HG02623 (cell line): ENCODE measurements around the gene PSIP1.
A peak's percentile ranks its signal among the peaks of the same experiment; 100 is the strongest.
"Not testable (repeated sequence)": the region's sequence is repeated elsewhere in the genome, so short reads cannot be mapped to it uniquely, and the experiment has no call there.

Experiments
- ATAC-seq: cut with Tn5 transposase; IDR thresholded peaks from one replicate; pipeline ENCODE4 v1.9.1; 2021; ENCODE audit warnings: moderate library complexity; ENCODE audit not compliant: unreplicated experiment

PSIP1 gene

DNA sequence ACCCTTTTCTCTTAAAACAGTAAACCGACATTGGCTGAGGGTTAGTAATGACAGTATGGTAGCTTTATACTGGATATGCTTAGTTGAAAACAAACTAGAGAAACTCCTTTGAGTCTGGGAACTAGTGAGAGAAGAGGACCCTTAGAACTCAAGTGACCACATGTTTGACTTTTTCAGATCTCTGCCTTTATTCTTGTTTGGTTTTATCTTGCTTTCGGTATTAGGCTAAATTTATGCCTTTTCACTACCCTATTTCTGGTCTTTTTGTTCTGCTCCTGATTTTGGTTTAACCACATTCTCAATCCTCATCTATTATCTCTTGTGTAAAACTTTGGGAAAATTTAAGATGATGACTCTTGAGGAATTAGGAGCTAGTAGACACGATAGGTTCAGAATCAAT lies 77.1 kb downstream of the PSIP1 start:
- ATAC-seq, result no peak

DNA sequence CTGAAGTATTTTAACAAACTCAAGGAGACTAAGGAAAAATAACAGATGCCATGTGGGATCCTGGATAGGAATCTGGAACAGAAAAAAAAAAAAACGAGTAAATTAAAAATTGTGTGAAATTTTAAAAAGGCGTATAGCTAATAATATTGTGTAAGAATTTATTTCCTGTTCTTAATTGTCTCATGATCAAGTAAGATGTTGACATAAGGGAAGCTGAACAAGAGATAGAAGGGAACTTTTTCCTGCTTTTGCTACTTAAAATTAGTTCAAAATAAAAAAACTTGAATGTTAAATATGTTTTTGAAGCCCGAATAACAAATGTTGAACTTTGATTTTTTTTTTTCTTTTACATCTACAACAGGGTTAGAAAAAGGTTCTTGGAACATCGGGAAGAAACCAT lies 77.6 kb downstream of the PSIP1 start:
- no peak for ATAC-seq

DNA sequence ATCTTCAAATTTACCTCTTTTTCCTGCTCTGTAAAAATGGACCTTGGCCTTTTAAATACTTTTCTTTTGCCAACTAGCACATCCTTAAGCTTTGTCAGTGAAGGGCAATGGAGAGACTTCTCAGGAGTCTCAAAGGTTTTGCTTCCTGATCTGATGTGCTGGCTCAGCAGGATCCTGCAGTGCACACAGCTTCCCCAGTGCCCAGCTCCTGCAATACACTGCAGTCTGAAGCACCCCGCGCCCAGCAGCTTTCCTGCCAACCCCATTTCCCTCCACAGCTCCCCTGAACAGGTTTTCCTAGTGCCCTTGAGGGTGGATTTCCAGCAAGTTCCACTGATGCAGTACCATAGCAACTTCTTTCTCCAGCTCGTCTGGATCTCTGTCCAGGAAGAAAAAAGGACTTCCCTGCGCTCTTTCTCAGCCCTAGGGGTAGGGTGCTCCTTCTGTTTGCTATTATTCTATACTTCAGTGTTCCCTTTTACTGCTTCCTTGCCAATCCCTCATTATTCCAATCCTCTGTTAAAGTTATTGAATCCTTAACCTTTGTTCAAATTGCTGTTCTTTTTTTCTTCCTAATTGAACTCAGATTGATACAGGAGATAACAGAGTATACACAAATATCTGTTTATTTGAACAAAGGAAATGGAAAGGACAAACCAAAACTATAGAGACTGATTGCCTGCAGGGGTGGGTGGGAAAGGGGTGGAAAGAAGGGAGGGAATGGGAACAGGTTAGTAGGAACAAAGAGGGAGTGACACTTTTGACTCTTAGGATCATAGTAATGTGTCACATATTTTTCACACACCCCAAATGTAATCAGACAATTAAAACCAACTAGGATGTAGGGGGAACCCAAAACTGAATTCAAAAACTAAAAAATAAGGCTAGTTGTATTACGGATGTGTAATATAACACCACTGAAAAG lies 79.6 kb downstream of the PSIP1 start:
- no peak for ATAC-seq

DNA sequence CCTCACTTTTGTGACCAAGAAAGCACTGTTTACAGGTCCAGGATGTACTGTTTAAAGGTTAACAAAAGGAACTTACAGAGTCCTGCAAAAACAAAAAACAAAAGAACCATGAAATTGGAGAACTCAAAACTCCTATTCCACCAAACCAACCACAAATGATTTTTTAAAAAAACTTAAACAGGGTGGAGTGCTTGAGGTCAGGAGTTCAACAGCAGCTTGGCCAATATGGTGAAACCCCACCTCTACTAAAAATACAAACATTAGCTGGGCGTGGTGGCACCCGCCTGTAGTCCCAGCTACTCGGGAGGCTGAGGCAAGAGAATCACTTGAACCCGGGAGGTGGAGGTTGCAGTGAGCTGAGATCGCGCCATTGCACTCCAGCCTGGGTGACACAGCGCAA lies 83.1 kb downstream of the PSIP1 start:
- not testable (repeated sequence) for ATAC-seq

DNA sequence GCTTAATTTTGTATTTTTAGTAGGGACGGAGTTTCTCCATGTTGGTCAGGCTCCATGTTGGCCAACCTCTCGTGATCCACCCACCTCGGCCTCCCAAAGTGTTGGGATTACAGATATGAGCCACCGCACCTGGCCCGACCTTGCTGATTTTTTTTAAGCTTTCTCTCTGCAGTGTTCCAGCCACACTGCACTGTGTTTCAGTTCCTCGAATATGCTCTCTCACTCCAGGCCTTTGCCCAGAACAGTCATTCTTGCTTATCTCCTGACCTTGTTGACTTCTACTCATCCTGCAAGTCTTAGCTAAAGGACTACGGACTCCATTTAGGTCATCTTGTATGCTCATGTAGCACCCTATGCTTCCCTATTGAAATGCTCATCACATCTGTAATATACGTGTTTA lies 84.8 kb downstream of the PSIP1 start:
- peak; percentile 41 for ATAC-seq

DNA sequence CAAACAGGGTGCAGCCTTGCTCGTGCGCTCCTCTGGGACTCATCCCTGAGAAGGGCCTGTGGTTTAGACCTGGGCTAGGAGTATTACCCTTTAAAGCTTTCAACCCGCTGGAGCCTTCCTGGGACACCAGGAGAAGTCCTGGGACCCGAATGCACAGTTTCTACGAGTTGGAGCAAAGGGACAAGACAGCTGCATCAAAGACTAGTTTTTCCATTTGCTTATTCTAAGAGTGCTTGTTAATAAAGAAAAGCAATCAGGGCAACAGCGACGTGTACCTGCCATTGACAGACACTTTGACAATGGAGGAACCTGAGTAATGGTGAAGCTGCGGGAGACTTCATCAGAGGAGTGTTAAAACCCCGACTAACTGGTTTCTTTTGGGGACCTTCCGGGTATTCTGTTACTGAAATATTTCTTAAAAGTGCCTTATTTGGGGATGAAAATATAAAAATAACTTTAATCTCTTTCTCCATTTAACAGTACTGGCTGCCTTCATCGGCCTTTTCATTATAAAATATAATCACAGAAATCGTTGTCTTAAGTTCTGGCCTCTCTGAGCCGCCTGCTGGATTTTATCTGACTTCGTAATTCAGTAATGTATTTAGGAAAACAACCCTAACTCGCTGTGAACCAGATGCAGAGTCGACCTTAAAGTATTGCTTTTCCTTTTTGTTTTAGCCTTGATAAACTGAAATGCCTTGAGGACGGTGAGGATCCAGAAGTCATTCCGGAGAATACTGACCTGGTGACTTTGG lies 87.4 kb downstream of the PSIP1 start:
- ATAC-seq, result peak; percentile 1

DNA sequence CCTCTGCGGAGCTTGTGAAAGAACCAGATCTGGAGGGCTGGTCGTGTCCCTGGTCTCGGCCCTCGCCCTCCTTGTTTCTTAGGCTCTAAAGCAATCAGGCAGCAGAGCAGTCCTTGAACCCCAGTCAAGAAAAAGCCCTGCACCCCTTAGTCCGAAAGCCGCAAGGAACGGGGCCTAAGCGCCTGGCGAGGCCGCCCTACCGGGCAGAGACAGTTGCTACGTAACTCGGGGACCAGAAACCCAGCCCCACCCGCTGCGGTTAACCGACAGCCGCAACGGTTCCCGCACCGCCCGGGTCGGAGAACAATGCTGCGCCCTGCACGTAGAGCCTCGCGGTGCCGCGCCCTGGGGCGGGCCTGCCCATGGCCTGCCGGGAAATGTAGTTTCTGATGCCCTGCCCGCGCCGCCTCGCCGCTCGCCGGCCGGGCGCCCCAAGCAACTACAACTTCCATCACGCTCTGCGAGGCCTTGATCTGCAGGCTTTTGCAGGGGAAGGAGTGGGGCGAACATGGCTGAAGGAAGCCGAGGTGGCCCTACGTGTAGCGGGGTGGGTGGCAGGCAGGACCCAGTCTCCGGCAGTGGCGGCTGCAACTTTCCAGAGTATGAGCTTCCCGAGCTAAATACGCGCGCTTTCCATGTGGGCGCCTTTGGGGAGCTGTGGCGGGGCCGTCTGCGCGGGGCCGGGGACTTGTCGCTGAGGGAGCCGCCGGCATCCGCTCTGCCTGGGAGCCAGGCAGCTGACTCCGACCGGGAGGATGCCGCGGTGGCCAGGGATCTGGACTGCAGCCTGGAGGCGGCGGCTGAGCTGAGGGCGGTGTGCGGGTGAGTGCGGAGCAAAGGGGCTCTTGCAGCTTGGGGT lies 88.2 kb downstream of the PSIP1 start, which contains the start of gene SNAPC3:
TSS of gene SNAPC3 (plus strand) at position 505 of the 859 bp plus-strand sequence. CDS start at position 509, 4 bp downstream.
- peak; percentile 96 for ATAC-seq

DNA sequence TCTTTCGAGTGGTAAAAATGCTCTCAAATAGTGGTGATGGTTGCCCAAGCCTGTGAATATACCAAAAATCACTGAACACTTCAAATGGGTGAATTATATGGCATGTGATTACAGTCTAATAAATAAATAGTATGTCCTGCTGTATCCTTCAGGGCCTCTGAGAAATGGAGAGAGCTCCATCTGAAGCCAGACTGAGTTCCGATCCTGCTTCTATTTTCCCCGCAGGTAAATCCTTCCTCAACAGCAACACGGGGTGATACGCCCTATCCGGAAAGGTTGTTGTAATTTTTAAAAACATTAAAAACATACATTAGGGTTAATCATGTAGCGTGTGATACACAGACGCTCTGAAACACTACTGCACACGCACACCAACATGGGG lies 88.8 kb downstream of the PSIP1 start:
- ATAC-seq, result no peak

DNA sequence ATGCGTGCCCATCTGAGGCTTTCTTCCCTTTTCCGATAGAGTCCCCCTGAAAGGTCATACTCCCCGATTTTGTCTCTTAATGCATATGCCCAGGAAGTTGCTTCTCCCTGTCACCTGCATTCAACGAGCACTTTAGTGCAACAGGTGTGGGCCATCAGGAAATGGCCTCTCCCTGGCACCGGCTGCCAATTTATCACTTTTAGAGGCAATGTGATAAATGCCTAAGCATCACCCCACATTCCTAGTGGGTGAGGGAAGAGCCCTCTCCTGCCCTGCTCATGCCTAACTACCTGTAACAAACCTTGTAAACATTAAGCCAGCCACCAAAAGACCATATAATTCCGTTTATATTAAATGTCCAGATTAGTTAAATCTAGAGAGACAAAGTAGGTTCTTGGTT lies 89.2 kb downstream of the PSIP1 start:
- ATAC-seq, result no peak

DNA sequence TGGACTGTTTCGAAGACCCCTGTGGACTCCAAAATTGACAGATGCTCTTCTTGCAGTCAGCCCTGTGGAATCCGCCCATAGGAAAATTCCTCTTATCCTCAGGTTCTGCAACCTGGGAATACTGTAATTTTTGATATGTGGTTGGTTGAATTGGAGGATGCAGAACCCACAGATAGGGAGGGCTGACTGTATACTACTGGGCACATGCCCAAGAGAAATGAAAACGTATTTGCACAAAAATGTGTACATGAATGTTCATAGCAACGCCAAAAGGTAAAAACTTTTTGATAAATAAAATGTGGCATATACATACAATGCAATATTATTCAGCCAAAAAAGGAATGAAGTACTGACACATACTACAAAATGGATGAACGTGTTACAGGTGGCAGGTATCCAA lies 90.0 kb downstream of the PSIP1 start:
- no peak for ATAC-seq

DNA sequence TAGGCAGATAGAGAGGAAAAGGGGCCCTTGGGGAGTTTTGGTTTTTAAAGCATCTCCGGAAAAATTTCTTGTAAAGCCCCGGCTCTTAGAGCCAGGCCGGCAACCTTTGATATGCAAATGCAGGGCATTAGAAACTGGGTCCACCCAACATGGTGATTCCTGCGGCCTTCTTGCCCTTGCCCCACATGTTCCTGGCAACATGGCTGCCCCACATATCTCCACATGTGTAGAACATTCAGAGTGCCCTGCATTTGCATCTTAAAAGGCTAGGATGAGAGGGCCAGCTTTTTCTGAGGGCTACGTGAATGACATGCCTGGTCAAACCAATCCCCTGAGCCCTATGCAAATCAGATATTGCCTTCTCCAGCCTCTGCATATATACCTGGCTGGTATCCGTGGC lies 93.1 kb downstream of the PSIP1 start:
- no peak for ATAC-seq

DNA sequence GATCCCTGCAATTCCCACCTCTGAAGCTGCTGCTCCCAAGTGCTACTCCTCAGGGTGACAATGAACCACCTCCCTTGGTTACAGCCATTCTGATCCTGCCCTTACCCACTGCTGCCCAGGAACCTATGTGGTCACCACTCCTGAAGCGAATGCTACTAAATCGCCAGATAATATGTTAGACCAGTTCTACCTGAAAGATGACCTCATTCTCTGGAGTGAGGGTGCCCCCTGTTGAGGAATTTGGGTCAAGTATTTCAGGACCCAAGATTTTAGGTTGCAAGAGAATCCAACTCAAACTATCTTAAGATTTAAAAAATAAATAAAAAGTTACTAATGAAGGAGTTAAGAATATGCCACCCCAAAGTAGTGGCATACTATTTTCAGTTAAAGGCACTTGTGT lies 93.9 kb downstream of the PSIP1 start:
- no peak for ATAC-seq
